Mammary epithelial cell (primary cell): ENCODE data around the gene SEMA6B.

ENCODE experiments used
- EZH2 ChIP-seq: IDR thresholded peaks from 2 replicates; pipeline ENCODE4 v1.6.1; 2012; ENCODE audit warnings: low read length, inconsistent platforms, borderline replicate concordance
- TF ChIP-seq, protein P1 (sequence below), 2 donors: IDR thresholded peaks in 1 of 2; conservative IDR thresholded peaks in 1 of 2; 2 replicates each; pipeline ENCODE4 v1.5.1; 2011 to 2012; ENCODE audit warnings: inconsistent platforms in 2 of 2, low read length in 2 of 2, mild to moderate bottlenecking in 2 of 2, control low read depth in 1 of 2, low read depth in 1 of 2; ENCODE audit not compliant: insufficient read depth in 1 of 2; ENCODE audit errors: extremely low read depth in 1 of 2

- TF ChIP-seq, protein P1, sequence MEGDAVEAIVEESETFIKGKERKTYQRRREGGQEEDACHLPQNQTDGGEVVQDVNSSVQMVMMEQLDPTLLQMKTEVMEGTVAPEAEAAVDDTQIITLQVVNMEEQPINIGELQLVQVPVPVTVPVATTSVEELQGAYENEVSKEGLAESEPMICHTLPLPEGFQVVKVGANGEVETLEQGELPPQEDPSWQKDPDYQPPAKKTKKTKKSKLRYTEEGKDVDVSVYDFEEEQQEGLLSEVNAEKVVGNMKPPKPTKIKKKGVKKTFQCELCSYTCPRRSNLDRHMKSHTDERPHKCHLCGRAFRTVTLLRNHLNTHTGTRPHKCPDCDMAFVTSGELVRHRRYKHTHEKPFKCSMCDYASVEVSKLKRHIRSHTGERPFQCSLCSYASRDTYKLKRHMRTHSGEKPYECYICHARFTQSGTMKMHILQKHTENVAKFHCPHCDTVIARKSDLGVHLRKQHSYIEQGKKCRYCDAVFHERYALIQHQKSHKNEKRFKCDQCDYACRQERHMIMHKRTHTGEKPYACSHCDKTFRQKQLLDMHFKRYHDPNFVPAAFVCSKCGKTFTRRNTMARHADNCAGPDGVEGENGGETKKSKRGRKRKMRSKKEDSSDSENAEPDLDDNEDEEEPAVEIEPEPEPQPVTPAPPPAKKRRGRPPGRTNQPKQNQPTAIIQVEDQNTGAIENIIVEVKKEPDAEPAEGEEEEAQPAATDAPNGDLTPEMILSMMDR (conservative IDR thresholded peaks at IDR 0.05 in 1 of 2, IDR thresholded peaks at IDR 0.05 in 1 of 2; ENCODE audit: extremely low read depth in 1 of 2, insufficient read depth in 1 of 2, low read depth in 1 of 2, low read length in 2 of 2), result no peak
- no peak for TF ChIP-seq EZH2
These were observed 63.2 kb downstream of the SEMA6B start for GRCh38 chr19:4496304-4496703.
